Endothelial cell of umbilical vein (primary cell): ENCODE measurements around the gene FBH1.

Experiments
- CTCF ChIP-seq, 2 donors: IDR thresholded peaks; 1 replicate in 1 of 2; 2 replicates in 1 of 2; pipeline ENCODE4 v1.5.1; 2011; ENCODE audit warnings: low read length in 2 of 2, mild to moderate bottlenecking in 2 of 2, moderate library complexity in 2 of 2, control low read depth in 1 of 2, inconsistent platforms in 1 of 2, low read depth in 1 of 2; ENCODE audit not compliant: insufficient read depth in 1 of 2; ENCODE audit errors: extremely low read depth in 1 of 2
- EZH2 ChIP-seq: IDR thresholded peaks from 2 replicates; pipeline ENCODE4 v1.6.1; 2012; ENCODE audit warnings: borderline replicate concordance, low read depth, mild to moderate bottlenecking, moderate library complexity, low read length, inconsistent platforms; ENCODE audit not compliant: severe bottlenecking
- FOS ChIP-seq: IDR thresholded peaks from 2 replicates; pipeline ENCODE4 v1.6.1; 2011; ENCODE audit warnings: mild to moderate bottlenecking, low read length, moderate library complexity, borderline replicate concordance; ENCODE audit not compliant: insufficient read depth
- GATA2 ChIP-seq: IDR thresholded peaks from 2 replicates; pipeline ENCODE4 v1.7.0; 2011; ENCODE audit warnings: low read depth, mild to moderate bottlenecking, moderate library complexity, mixed read lengths, low read length; ENCODE audit not compliant: insufficient read length, insufficient read depth
- JUN ChIP-seq: IDR thresholded peaks from 2 replicates; pipeline ENCODE4 v1.6.1; 2011; ENCODE audit warnings: borderline replicate concordance, low read depth; ENCODE audit not compliant: insufficient read length, insufficient read depth
- MAX ChIP-seq: IDR thresholded peaks from 2 replicates; pipeline ENCODE4 v1.6.1; 2011; ENCODE audit not compliant: insufficient read depth, insufficient read length
- MYC ChIP-seq: IDR thresholded peaks from one replicate; pipeline ENCODE4 v1.6.1; 2011; ENCODE audit warnings: mild to moderate bottlenecking, low read depth, low read length
- POLR2A ChIP-seq: IDR thresholded peaks from 2 replicates; pipeline ENCODE4 v1.6.1; 2012; ENCODE audit warnings: low read depth, mild to moderate bottlenecking, control low read depth, low read length
- POLR2AphosphoS5 ChIP-seq: IDR thresholded peaks from 2 replicates; pipeline ENCODE4 v1.6.1; 2012; ENCODE audit warnings: low read depth, mild to moderate bottlenecking, control low read depth, low read length, moderate library complexity; ENCODE audit not compliant: insufficient read depth

GRCh38 chr10:5977471-5978229 is 87.6 kb downstream of the FBH1 start, which contains the start of gene IL15RA:
- TF ChIP-seq CTCF (IDR thresholded peaks at IDR 0.05; ENCODE audit: extremely low read depth in 1 of 2, insufficient read depth in 1 of 2, low read depth in 1 of 2, low read length in 2 of 2) (peak; percentile 6 to 13), EZH2 (no peak), POLR2A (no peak), MAX (no peak), MYC (no peak), POLR2AphosphoS5 (no peak), FOS (peak; percentile 40), GATA2 (no peak), JUN (no peak)
